K562 (cell line): ENCODE results near the gene ANP32B. TPM values are rescaled to one million over a fixed set of nuclear protein-coding genes. Genes with fewer than 3 reads are reported as not detected.

Source experiments
- MITF ChIP-seq: IDR thresholded peaks from 2 replicates; pipeline ENCODE4 v1.6.1; 2014; ENCODE audit warnings: antibody characterized with exemption
- TCFL5 ChIP-seq: fragments of 250-450 bp; sonication (Bioruptor Pico); conservative IDR thresholded peaks from 2 replicates; pipeline ENCODE4 v1.6.1; 2021; ENCODE audit warnings: mild to moderate bottlenecking, moderate library complexity, matching md5 sums
- VEZF1 ChIP-seq: fragments of 200-800 bp; sonication (Bioruptor generic); IDR thresholded peaks from 2 replicates; pipeline ENCODE4 v1.6.1; 2017; ENCODE audit warnings: missing genetic modification characterization, missing compliant biosample characterization
- ZSCAN32 ChIP-seq: fragments of 450-650 bp; formaldehyde crosslinking; IDR thresholded peaks from 2 replicates; pipeline ENCODE4 v1.4.0; 2020; ENCODE audit warnings: mild to moderate bottlenecking, moderate library complexity
- polyA plus RNA-seq, 8 experiments: library from polyadenylated mRNA; depleted of rRNA in 4 of 8; stranded (reverse) in 5 of 8; unstranded in 3 of 8; fragments of >200 nt; fragmentation: Nextera tagmentation in 2 of 8; fragmentation: Illumina TruSeq in 1 of 8; extraction: Ambion mirVana in 2 of 8; extraction: Trizol in 1 of 8; gene quantifications; 2 replicates each; pipeline versions ENCODE4 v1.2.1 to v1.2.3, GENCODE V29; 2011 to 2014; ENCODE audit warnings: inconsistent platforms in 1 of 8, missing spikeins in 1 of 8
- total RNA-seq, 7 experiments: library from RNA; depleted of rRNA in 6 of 7; stranded (reverse); fragments of >200 nt in 6 of 7; fragmentation: Illumina TruSeq in 2 of 7; extraction: Trizol in 2 of 7; gene quantifications; 2 replicates each; pipeline versions ENCODE4 v1.2.1 to v1.2.3, GENCODE V29; 2011 to 2021; ENCODE audit warnings: low replicate concordance in 1 of 7
- TF ChIP-seq, protein P1 (sequence below): sonication (generic); formaldehyde crosslinking; IDR thresholded peaks from 2 replicates; pipeline ENCODE4 v1.8.1; 2023; ENCODE audit warnings: mild to moderate bottlenecking, missing genetic modification reagents
- TF ChIP-seq, protein P2 (sequence below): IDR thresholded peaks from 3 replicates; pipeline ENCODE4 v1.6.1; 2011; ENCODE audit warnings: borderline replicate concordance, mild to moderate bottlenecking, moderate library complexity; ENCODE audit not compliant: insufficient read length; ENCODE audit errors: extremely low read depth
- TF ChIP-seq, protein P3 (sequence below): fragments of 250-450 bp; sonication (Bioruptor Pico); IDR thresholded peaks from 2 replicates; pipeline ENCODE4 v1.8.0; 2021; ENCODE audit warnings: mild to moderate bottlenecking, moderate library complexity
- TF ChIP-seq, protein P4 (sequence below), 2 experiments: fragments of 450-650 bp; formaldehyde crosslinking in 1 of 2; IDR thresholded peaks; 2 replicates each; pipeline versions ENCODE4 v1.4.0 to v1.6.1; 2014 to 2020; ENCODE audit warnings: mild to moderate bottlenecking in 2 of 2, borderline replicate concordance in 1 of 2, low read depth in 1 of 2

The ANP32B gene
- total and polyA plus RNA-seq, 9 of the 15 experiments (the other 6 are each of a cell fraction or from before 2014, with no cell fraction given) = 68.9 to 815 (median 141) TPM

DNA sequence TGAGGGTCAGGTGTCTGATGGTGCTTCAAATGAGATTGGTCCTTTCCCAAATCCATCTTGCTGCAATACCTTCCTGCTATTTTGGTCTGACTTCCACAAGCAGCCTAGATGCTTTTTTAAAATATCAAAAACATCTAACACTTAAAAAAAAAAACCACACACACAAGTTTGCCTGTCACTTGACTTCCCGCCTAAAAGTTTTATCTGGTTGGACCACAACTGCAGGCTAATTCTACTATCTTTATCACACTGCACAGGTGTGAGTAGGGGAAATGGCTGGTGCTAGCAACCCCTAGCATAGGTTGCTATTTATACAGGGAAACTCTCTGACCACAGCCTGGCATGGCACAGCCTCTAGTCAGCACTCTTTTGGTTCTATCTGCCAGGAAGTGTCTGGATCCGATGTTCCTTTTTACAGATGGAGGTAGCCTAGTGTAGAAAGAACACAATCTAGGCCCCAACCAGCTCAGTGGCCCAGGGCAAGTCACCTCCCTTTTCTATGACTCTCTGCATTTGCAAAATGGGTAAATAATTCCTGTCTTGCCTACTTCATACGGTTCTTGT lies 45.0 kb upstream of the ANP32B start, which contains the start of gene HEMGN (continued):
- TF ChIP-seq, protein P1, sequence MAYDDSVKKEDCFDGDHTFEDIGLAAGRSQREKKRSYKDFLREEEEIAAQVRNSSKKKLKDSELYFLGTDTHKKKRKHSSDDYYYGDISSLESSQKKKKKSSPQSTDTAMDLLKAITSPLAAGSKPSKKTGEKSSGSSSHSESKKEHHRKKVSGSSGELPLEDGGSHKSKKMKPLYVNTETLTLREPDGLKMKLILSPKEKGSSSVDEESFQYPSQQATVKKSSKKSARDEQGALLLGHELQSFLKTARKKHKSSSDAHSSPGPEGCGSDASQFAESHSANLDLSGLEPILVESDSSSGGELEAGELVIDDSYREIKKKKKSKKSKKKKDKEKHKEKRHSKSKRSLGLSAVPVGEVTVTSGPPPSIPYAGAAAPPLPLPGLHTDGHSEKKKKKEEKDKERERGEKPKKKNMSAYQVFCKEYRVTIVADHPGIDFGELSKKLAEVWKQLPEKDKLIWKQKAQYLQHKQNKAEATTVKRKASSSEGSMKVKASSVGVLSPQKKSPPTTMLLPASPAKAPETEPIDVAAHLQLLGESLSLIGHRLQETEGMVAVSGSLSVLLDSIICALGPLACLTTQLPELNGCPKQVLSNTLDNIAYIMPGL = no peak
- TF ChIP-seq VEZF1 (CRISPR knock-in tag) (peak; percentile 36; the same call in 1 of the 2 replicates), TCFL5 (CRISPR knock-in tag) (no peak), MITF (peak; percentile 75; the same call in 1 of the 2 replicates), ZSCAN32 (no peak)
- TF ChIP-seq, protein P2, sequence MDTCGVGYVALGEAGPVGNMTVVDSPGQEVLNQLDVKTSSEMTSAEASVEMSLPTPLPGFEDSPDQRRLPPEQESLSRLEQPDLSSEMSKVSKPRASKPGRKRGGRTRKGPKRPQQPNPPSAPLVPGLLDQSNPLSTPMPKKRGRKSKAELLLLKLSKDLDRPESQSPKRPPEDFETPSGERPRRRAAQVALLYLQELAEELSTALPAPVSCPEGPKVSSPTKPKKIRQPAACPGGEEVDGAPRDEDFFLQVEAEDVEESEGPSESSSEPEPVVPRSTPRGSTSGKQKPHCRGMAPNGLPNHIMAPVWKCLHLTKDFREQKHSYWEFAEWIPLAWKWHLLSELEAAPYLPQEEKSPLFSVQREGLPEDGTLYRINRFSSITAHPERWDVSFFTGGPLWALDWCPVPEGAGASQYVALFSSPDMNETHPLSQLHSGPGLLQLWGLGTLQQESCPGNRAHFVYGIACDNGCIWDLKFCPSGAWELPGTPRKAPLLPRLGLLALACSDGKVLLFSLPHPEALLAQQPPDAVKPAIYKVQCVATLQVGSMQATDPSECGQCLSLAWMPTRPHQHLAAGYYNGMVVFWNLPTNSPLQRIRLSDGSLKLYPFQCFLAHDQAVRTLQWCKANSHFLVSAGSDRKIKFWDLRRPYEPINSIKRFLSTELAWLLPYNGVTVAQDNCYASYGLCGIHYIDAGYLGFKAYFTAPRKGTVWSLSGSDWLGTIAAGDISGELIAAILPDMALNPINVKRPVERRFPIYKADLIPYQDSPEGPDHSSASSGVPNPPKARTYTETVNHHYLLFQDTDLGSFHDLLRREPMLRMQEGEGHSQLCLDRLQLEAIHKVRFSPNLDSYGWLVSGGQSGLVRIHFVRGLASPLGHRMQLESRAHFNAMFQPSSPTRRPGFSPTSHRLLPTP = no peak
- TF ChIP-seq, protein P3, sequence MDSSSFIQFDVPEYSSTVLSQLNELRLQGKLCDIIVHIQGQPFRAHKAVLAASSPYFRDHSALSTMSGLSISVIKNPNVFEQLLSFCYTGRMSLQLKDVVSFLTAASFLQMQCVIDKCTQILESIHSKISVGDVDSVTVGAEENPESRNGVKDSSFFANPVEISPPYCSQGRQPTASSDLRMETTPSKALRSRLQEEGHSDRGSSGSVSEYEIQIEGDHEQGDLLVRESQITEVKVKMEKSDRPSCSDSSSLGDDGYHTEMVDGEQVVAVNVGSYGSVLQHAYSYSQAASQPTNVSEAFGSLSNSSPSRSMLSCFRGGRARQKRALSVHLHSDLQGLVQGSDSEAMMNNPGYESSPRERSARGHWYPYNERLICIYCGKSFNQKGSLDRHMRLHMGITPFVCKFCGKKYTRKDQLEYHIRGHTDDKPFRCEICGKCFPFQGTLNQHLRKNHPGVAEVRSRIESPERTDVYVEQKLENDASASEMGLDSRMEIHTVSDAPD (CRISPR knock-in tag) = no peak
- TF ChIP-seq, protein P4, sequence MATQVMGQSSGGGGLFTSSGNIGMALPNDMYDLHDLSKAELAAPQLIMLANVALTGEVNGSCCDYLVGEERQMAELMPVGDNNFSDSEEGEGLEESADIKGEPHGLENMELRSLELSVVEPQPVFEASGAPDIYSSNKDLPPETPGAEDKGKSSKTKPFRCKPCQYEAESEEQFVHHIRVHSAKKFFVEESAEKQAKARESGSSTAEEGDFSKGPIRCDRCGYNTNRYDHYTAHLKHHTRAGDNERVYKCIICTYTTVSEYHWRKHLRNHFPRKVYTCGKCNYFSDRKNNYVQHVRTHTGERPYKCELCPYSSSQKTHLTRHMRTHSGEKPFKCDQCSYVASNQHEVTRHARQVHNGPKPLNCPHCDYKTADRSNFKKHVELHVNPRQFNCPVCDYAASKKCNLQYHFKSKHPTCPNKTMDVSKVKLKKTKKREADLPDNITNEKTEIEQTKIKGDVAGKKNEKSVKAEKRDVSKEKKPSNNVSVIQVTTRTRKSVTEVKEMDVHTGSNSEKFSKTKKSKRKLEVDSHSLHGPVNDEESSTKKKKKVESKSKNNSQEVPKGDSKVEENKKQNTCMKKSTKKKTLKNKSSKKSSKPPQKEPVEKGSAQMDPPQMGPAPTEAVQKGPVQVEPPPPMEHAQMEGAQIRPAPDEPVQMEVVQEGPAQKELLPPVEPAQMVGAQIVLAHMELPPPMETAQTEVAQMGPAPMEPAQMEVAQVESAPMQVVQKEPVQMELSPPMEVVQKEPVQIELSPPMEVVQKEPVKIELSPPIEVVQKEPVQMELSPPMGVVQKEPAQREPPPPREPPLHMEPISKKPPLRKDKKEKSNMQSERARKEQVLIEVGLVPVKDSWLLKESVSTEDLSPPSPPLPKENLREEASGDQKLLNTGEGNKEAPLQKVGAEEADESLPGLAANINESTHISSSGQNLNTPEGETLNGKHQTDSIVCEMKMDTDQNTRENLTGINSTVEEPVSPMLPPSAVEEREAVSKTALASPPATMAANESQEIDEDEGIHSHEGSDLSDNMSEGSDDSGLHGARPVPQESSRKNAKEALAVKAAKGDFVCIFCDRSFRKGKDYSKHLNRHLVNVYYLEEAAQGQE (IDR thresholded peaks at IDR 0.05; ENCODE audit: borderline replicate concordance) = no peak; the same call in 1 of the 2 replicates
- TF ChIP-seq, protein P4 (CRISPR knock-in tag; IDR thresholded peaks at IDR 0.05; ENCODE audit: low read depth) = no peak
